IMR-90 (cell line): ENCODE measurements around the gene UNK.

ENCODE experiments used
- MXI1 ChIP-seq: IDR thresholded peaks from 2 replicates; pipeline ENCODE4 v1.6.1; 2012; ENCODE audit warnings: low read depth, mild to moderate bottlenecking, low read length, moderate library complexity, borderline replicate concordance
- POLR2A ChIP-seq: IDR thresholded peaks from 2 replicates; pipeline ENCODE4 v1.6.1; 2012; ENCODE audit warnings: mild to moderate bottlenecking, low read depth, low read length
- RAD21 ChIP-seq: IDR thresholded peaks from 2 replicates; pipeline ENCODE4 v1.6.1; 2012; ENCODE audit warnings: low read length, improper control_type of control experiment
- RCOR1 ChIP-seq: IDR thresholded peaks from 2 replicates; pipeline ENCODE4 v1.6.1; 2012; ENCODE audit warnings: mild to moderate bottlenecking, low read length, improper control_type of control experiment; ENCODE audit not compliant: insufficient replicate concordance
- RFX5 ChIP-seq: IDR thresholded peaks from 2 replicates; pipeline ENCODE4 v1.8.0; 2012; ENCODE audit warnings: low read depth, mild to moderate bottlenecking, low read length, moderate library complexity
- SMC3 ChIP-seq: fragments of 150-350 bp; IDR thresholded peaks from 2 replicates; pipeline ENCODE4 v1.6.1; 2016; ENCODE audit warnings: low read depth, mild to moderate bottlenecking, antibody characterized with exemption, low read length, moderate library complexity
- TF ChIP-seq, protein P1 (sequence below): fragments of 150-350 bp; IDR thresholded peaks from 2 replicates; pipeline ENCODE4 v1.6.1; 2017; ENCODE audit warnings: mild to moderate bottlenecking, antibody characterized with exemption, low read length, low read depth
- TF ChIP-seq, protein P2 (sequence below): conservative IDR thresholded peaks from 2 replicates; pipeline ENCODE4 v1.5.1; 2012; ENCODE audit warnings: mild to moderate bottlenecking, low read depth, low read length, improper control_type of control experiment

DNA sequence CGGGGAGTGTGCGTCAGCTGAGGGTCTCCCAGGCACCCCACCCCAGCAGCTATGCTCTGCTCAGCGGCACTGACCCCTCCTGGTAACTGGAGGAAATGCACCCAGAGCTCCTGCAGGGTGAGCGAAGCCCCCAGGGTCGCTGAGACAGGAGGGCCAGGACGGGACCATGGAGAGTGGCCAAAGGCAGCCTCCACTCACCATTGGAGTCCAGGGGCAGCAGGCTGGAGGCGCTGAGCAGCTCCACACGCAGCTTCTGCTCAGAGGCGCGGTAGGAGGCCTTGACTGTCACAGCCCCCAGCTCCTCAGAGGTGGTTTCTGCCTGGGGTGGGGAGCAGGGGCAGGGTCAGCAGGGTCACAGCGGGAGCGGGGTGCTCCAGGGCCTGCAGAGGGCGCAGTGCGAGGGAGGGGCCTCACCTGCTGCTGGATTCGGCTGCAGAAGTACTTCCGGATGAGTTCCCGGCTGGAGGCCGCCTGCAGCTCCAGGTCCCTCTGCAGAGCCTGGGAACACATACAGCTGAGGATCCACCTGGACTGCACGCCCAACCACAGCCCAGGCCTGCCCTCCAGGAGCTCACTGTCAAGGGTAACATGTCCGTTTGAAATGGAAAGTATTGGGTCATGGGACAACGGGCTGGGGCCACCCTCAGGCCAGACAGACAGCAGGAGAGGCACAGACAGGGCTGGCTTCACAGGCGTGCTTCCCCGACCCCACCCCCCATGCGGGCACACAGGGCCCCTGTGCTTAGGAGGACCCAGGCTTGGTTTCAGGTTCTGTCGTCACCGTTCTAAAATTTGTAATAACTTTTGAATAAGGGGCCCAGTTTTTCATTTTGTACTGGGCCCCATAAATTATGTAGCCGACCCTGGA lies 45.8 kb downstream of the UNK start:
- TF ChIP-seq RCOR1 (no peak), POLR2A (no peak), MXI1 (no peak), RAD21 (no peak), SMC3 (no peak), RFX5 (no peak)
- TF ChIP-seq, protein P1, sequence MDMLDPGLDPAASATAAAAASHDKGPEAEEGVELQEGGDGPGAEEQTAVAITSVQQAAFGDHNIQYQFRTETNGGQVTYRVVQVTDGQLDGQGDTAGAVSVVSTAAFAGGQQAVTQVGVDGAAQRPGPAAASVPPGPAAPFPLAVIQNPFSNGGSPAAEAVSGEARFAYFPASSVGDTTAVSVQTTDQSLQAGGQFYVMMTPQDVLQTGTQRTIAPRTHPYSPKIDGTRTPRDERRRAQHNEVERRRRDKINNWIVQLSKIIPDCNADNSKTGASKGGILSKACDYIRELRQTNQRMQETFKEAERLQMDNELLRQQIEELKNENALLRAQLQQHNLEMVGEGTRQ, result no peak
- TF ChIP-seq, protein P2, sequence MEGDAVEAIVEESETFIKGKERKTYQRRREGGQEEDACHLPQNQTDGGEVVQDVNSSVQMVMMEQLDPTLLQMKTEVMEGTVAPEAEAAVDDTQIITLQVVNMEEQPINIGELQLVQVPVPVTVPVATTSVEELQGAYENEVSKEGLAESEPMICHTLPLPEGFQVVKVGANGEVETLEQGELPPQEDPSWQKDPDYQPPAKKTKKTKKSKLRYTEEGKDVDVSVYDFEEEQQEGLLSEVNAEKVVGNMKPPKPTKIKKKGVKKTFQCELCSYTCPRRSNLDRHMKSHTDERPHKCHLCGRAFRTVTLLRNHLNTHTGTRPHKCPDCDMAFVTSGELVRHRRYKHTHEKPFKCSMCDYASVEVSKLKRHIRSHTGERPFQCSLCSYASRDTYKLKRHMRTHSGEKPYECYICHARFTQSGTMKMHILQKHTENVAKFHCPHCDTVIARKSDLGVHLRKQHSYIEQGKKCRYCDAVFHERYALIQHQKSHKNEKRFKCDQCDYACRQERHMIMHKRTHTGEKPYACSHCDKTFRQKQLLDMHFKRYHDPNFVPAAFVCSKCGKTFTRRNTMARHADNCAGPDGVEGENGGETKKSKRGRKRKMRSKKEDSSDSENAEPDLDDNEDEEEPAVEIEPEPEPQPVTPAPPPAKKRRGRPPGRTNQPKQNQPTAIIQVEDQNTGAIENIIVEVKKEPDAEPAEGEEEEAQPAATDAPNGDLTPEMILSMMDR, result peak; percentile 39; the same call in 1 of the 2 replicates
